Suppressor macrophage treated with lipopolysaccharide for 1 hour (primary cell): Measurements from ENCODE around the gene ADGRL2.
"Not testable (repeated sequence)": the region's sequence is repeated elsewhere in the genome, so short reads cannot be mapped to it uniquely, and the experiment has no call there.

Experiments used
- DNase-seq, 3 donors: peaks; one replicate each; pipeline ENCODE4 v3.0.0-alpha.2; 2020 to 2022

The ADGRL2 gene

DNA sequence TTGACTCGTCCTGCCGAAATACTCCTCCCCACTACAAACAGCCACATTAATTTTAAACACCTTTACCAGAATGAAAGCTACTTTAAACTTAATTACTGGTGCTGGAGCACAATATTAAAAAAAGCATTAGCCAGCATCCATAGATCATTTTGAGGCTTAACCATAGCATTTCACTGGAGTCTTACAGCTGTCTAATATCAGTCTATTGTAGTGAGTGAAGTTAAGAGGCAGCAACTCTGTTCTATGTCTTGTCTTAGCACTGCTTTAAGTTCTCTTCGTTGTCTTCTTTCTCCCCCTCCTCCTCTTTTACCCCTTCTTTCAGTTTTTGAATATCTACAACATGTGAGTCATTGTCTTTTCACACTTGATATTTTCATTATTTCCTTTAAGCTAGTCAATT lies 49.3 kb downstream of the ADGRL2 start:
- DNase-seq = no peak

DNA sequence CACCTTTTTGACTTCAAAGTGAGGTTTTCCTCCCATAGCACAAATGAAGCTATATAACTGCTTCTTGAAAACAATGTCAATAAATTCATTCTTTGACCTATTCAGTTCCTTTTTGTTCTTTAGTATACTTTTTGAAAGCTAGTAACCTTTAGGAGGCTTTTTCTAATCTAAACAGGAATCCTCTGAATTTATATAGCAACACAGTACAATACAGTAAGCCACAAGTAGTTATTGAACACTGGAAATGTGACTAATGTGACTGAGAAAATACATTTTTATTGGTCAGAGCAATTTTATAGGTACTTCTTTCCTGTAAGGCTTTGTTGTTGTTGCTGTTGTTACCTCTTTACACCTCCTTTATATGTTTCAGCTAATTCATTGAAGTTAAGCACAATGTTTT lies 49.8 kb downstream of the ADGRL2 start:
- DNase-seq = no peak

DNA sequence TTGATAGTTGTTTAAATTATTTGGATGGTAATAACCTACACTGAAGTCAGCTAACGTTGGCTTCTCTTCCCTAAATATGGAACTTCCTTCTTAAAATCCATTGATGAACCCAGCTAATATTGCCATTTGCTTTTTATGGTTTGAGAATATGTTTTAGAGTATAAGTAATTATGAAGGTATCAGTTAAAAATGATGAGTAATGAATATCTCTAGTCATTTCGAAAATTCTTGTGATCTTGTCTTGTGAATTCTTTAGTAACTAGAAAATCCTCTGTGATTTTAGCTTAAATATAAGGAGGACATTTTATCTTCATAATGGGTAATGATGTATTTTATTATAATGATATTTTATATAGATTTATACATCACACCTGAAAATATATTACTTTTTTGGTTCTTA lies 50.5 kb downstream of the ADGRL2 start:
- DNase-seq = no peak

DNA sequence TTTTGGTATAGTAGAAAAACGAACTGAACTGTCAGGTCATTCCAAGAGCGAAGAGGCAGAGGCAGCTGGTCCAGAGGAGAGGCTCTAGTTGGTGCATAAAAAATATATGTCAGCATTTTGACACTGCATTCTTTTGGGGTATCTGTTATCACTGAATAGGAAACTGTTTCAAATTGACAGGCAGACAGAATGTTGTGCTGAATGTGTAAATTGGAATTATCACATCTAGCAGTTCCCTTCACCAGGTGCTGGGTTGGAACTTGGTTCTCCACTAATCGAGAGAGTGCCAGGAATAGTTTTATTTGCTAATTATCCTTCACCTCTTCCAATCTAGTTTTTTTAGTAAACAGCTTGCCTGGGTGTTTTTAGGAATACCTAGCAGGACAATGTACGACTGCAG lies 52.2 kb downstream of the ADGRL2 start:
- DNase-seq = no peak

DNA sequence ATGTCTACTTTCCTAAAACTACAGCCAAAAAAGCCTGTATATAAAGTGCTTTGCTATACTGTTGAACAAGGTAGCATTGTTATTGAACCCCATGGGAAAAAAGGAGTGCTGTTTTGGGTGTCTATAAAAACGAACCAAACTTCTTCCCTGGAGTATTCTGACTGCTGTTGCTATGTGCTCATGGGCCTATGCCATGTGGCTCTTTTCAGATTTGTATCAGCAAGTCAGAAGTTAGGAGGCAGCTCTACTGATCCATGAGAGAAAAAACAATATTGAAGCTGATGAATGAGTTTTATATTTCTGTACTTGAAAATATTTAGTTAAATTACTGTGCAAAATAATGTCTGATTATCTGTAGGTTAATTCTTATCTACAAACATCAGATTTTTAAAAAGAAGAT lies 66.5 kb downstream of the ADGRL2 start:
- DNase-seq = no peak

DNA sequence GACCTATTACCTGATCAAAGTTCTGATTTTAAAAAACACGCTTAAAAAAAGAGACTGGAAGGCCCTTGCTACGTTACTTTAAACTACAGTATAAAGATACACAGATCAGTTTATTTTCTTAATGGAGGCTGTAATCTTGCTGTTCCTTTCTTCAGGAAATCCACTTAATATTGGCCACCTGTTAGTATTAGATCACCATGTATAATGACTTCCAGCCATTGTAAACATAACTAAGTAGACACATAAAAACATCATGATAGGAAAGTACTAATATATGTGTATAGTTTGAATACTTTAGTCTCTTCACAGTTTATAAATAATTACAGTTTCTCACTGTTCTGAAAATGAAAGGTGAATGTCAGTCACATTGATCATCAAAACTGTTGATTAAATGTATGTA lies 68.6 kb downstream of the ADGRL2 start:
- no peak for DNase-seq

DNA sequence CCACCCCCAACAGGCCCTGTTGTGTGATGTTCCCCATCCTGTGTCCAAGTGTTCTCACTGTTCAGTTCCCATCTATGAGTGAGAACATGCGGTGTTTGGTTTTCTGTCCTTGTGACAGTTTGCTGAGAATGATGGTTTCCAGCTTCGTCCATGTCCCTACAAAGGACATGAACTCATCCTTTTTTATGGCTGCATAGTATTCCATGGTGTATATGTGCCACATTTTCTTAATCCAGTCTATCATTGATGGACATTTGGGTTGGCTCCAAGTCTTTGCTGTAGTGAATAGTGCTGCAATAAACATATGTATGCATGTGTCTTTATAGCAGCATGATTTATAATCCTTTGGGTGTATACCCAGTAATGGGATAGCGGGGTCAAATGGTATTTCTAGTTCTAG lies 70.4 kb downstream of the ADGRL2 start:
- not testable (repeated sequence) for DNase-seq

DNA sequence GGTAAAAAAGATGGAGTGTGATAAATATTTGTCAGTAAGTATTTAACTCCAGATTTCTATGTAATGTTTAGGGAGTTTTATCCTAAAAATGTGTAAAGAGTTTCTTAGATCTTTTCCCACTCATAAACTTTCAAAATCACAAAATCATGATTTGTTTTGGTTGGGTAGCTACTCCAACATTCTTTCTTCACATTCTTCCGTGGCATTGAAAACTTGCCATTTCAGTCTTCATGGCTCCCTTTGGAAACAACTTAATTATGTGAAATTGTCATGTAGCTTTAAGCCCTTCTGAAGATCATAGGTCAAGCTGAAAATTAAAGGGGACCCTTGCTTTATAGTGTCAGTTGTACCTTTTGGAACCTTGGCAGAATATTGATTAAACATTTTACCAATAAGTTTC lies 73.2 kb downstream of the ADGRL2 start:
- no peak for DNase-seq

DNA sequence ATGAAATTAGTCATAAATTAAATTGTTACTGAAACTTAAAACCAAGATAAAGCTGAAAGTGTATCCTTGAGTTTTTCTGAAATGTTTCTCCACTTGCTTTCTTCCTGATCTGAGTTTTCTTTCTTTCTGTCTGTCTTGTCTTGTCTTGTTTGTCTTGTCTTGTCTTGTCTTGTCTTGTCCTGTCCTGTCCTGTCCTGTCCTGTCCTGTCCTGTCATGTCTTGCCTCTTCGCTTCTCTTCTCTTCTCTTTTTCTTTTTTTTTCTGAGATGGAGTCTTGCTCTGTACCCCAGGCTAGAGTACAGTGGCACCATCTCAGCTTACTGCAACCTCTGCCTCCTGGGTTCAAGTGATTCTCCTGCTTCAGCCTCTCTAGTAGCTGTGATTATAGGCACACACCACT lies 73.7 kb downstream of the ADGRL2 start:
- no peak for DNase-seq

DNA sequence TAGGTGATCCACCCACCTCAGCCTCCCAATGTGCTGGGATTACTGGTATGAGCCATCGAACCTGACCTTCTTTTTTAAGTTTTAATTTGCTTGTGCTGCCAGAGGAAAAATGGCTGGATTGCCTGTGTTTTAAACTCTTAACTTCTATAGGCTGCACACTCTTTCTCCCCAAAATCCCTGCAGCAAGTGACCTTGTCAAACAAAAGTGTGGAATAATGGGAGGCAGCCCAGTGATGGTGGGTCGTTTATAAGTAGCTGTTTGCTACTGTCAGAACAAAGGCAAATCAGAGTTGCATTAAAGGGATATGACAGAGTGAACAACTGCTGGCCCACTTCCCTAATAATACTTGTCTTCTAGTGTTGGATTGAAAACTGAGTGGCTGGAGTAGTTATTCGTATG lies 74.2 kb downstream of the ADGRL2 start:
- DNase-seq = no peak

DNA sequence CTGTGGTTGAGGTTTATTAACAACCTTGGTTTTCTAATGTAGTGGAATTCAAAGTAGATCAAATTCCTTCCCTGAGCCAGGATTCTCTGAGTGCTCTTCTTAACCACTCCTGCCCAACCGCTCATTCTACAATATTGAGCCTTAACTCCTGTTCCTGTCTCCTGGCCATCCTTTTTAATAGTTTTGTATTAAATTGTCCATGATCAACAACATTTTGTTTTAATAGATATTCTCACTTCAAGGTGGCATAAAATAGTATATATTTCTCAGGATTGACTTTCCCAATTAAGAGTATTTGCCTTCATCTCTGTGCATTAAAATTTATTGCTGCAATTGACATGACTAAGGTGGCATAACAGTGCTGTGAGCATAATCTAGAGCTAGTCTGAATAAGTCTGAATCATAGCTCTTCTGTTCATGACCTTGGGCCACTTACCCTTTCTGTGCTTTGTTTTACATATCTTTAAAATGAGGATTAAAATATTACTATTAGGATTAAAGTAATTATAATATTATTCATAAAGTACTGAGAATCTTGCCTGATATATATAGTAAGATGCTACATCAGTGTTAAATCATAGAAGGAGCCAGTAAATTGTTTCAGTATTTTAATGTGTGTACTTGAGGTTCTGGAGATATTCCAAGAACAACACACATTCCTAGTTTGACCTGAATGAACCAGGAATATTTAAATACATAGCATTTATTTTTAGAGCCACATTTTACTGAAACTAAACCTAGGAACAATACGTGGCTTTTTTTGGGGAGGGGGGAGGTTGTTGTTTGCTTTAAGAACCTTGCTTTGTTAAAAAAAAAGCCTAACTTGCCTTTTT lies 76.4 kb downstream of the ADGRL2 start:
- no peak for DNase-seq

DNA sequence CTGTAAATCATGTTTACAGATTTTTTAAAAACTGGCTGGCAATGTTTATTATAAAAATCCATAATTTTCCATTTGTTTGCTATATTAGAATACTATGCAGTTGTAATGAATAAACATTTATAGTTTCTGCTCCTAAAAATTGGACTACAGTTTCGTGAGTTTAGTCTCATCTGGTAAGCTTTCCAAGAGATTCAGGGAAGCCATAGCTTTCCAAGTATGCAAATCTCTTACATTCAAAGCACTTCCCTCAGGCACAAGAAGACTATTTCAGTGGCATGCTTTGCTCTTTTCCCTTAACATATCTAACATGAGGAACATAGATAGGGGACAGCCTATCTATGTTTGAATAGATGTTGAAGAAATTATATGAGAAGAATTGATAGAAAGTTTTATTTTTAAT lies 77.2 kb downstream of the ADGRL2 start:
- DNase-seq = no peak

DNA sequence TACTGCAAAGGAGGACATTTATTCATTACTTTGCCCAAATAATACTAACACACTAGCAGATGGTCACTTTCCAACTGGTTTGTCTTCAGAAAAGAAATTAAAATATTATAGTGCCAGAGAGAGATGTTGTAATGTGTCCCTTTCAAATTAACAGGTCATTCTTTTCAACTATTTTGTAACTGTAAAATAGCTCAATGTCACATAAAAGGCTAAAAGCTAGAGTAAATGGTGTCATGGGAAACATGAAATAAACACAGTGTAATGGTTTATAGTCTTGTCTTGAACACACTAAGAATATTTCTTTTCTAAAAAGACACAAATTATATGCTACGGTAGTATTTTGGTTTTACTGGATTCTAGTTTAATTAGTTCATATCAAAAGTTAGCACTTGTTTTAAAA lies 77.8 kb downstream of the ADGRL2 start:
- DNase-seq = no peak

DNA sequence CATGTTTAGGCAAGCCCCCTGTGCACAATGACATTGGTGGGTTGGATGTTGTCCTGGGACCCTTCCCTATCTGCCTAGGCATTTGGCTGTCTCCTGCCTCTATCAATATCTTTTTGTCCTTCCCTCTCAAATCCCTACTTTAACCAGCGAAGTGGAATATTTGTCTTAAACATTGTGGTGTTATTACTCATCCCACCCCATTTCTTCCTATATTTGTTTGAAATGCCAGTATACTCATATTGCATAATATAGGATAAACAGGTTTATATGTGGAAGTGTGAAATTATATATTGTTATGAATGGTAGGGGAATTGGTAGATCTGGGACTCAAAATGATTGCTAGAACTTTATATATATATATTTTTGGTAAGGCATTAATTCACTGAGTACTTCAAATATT lies 80.0 kb downstream of the ADGRL2 start:
- DNase-seq = no peak

DNA sequence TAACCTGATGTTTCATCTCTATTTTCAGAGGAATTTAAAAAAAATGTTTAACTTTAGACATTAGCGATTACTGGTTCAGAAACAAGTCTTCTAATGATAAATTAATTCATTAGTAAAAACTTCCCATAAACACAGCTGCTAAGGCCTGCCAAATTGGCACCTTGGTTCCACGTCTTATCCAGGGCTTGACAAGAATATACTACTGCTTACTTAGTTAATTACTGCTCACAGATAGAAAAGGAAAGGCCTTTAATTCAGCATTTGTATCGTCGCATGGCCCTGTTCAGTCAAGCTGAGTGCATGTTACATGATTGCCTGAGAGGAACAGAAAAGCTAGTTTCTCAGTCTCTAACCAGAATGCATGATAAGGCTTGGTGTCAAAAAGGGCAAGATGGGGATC lies 84.6 kb downstream of the ADGRL2 start:
- no peak for DNase-seq

DNA sequence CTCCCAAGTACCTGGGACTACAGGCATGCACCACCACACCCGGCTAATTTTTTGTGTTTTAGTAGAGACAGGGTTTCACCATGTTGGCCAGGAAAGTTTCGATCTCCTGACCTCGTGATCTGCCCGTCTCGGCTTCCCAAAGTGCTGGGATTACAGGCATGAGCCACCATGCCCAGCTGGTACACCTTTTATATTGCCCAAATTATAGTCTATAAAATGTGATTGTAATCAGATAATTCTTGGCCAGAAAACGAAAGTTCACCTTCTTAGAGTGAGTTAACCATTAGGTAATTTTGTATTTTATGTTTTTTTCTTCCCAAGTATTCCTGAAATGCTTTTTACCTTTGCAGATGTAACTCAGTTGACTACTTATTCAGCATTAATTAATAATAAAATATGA lies 85.6 kb downstream of the ADGRL2 start:
- not testable (repeated sequence) for DNase-seq

DNA sequence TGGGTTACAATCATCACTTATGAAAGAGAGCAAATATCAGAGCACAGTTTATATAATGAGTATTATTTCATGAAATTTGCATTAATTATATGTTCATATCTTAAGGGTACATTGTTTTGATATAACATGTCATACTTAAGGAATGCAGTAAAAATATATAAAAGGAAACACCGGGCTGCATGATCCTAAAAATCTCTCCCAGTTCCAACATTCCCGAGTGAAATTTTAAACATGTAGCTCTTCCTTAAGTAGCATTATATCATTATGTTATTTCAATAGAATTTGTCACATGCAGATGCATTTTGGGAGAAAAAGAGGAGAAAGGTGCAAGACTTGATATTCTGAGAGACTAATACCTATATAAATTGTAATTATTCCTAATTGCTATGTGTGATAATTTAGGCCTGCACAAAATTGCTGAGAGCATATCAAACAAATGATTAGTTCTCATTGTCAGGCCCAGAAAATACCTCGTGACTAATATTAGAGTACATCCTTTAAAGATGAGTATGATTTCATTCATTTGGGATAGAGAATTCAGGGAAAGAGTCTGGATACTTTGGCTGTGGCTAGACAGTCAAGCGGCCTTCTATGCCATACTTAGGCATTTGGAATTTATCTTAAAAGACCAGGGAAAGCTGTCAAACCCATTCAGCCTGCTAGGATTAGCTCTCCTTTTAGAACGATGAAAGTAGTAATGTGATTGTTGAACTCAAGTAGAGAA lies 86.8 kb downstream of the ADGRL2 start:
- DNase-seq = no peak

DNA sequence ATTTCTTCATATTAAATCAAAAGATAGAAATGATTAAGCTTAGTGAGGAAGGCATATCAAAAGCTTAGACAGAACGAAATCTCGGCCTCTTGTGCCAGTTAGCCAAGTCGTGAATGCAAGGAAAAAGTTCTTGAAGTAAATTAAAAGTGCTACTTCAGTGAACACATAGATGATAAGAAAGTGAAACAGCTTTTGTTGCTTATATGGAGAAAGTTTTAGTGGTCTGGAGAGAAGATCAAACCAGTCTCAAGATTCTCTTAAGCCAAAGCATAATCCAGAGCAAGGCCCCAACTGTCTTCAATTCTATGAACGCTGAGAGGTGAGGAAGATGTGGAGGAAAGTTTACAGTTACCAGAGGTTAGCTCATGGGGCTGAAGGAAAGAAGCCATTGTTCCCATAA lies 88.4 kb downstream of the ADGRL2 start:
- no peak for DNase-seq

DNA sequence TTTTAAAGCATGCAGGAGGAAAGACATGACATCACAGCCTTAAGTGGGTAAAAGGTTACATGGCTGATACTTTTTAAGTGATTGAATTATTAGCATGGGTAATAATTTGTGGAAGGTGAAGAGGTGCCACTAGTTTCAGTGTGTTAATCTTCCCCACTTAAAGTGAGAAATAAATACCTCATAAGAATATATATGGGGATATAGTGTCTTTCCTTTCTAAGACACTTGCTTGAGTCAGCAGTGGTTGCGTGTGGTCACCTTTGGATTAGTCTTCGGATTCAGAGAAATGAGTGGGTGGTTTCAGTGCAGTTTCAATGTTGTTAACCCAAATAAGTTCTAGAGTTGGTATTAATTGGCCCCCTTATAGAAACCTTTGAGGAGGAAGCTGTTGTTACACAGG lies 94.1 kb downstream of the ADGRL2 start:
- no peak for DNase-seq

DNA sequence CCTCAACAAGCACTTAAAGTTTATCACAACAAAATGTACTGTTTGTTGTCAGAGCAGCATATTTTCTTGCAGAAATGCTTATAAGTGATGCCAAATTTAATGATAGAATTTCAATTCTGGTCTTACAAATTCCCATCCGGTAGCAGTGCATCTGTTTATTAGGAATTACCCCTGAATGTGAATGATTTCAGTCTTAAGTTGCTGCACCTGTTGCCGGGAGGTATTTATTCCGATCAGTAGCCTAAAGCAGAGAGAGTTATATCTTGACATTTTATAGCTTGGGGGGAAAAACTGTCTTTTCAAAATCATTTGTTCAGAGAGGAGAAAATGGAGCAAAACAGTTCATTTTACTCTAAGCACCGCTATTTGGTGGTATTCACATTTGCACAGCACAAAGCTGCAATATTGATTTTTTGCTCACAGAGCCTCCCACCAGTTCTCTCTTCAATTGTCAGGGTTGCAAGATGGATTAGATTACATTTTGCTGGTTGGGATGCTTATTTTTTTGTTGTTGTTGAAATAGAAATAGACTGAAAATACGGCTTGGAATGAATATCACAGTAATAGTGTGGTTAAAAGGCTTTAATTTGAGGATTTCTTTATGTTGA lies 98.6 kb downstream of the ADGRL2 start:
- no peak for DNase-seq

DNA sequence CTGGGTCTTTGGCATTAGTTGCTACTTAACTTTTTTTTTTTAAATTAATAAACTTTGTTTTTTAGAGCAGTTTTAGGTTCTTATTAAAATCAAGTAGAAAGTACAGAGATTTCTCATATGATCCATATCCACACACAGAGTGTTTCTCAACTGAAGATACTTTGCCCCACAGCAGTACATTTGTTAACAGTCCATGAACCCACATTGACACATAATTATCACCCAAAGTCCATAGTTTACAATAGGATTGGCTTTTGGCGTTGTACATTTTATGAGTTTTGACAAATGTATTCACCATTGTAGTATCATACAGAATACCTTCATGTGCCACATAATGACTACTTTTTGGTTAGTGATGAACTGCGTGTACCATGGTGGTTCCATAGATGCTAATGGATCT lies 106.8 kb downstream of the ADGRL2 start:
- DNase-seq = no peak

DNA sequence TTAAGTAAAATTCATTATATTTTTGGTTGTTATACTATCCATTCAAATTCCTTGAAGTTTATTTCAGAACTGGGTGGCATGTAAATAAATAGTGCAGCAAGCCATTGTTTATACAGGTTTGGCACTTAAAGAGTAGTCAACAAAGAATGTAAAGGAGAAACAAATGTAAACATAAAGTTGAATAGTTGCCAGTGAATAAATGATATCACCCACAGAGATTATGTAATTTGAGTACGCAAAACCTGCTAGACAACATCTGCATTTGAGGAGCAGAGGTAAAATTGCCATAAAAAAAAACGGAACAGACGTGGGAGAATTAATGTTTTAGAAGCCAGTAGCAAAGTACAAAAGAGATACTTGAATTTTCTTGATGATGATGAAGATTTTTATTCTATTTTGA lies 111.6 kb downstream of the ADGRL2 start:
- no peak for DNase-seq

DNA sequence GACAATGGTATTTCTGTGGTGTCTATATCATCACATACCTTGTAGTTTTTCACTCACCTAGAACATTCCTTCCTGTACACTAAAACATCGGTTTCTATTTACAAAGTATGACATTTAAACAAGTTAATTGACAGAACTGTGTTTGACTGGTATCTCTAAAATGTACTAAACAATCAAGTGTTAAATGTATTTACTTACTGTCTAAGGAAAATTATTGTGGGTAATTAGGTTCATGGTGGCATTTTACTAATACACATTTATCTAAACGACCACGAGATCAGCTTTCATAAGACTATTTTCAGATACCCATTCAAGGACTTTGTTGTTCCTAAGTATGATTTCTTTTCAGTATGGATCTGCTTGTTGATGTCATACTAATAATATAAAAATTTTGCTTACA lies 115.2 kb downstream of the ADGRL2 start:
- DNase-seq = no peak

DNA sequence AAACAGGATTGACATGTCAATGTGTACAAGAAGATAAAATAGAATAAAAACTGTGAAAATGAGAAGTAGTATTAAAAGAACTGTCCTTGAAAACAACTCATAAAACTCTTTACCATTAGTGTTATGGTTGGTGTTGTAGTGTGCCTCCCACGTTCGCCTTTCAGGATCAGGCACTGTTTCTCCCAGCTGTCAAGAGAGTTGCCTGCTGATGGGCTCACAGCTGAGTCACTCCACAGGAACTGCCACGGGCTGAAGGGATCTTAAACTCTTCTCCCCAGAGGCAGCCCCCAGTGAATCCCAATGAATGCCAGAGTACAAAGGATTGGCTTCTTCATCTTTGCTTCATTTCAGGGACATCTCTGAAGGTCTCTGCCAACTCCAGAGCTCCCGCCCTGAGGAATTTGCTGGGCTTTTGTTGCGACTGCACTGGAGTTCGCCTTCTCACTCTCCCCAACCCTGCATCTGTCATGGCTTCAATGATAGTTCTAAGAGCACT lies 119.6 kb downstream of the ADGRL2 start:
- DNase-seq = no peak
